GM18868 (cell line): ENCODE data around the gene ELOVL6.
"Not testable (repeated sequence)": the region's sequence is repeated elsewhere in the genome, so short reads cannot be mapped to it uniquely, and the experiment has no call there.

Experiments used
- ATAC-seq: cut with Tn5 transposase; IDR thresholded peaks from one replicate; pipeline ENCODE4 v1.9.1; 2021; ENCODE audit warnings: mild to moderate bottlenecking, moderate library complexity; ENCODE audit not compliant: unreplicated experiment

The ELOVL6 gene

GRCh38 chr4:110042545-110043517 is 155.6 kb downstream of the ELOVL6 start:
- ATAC-seq, result no peak

- ATAC-seq, result no peak
Observed at GRCh38 chr4:110041735-110042134, 156.7 kb downstream of the ELOVL6 start.

GRCh38 chr4:110039164-110039563 is 159.3 kb downstream of the ELOVL6 start:
- not testable (repeated sequence) for ATAC-seq

- ATAC-seq, result peak; percentile 96
Observed at GRCh38 chr4:110034026-110034393, 164.4 kb downstream of the ELOVL6 start.

- ATAC-seq, result no peak
Observed at GRCh38 chr4:110033355-110034025, 164.9 kb downstream of the ELOVL6 start.

- ATAC-seq, result no peak
Observed at GRCh38 chr4:110032603-110033002, 165.8 kb downstream of the ELOVL6 start.

GRCh38 chr4:110025718-110026117 is 172.7 kb downstream of the ELOVL6 start:
- no peak for ATAC-seq

GRCh38 chr4:110025056-110025455 is 173.4 kb downstream of the ELOVL6 start:
- ATAC-seq, result no peak

- no peak for ATAC-seq
Observed at GRCh38 chr4:110022457-110022856, 176.0 kb downstream of the ELOVL6 start.

GRCh38 chr4:110020646-110021443 is 177.6 kb downstream of the ELOVL6 start:
- ATAC-seq, result no peak

- ATAC-seq, result no peak
Observed at GRCh38 chr4:110020139-110020538, 178.3 kb downstream of the ELOVL6 start.

GRCh38 chr4:110019153-110019552 is 179.3 kb downstream of the ELOVL6 start:
- ATAC-seq, result no peak

GRCh38 chr4:110014233-110014632 is 184.2 kb downstream of the ELOVL6 start:
- no peak for ATAC-seq

- no peak for ATAC-seq
Observed at GRCh38 chr4:110012917-110013316, 185.5 kb downstream of the ELOVL6 start.

GRCh38 chr4:110010797-110011196 is 187.6 kb downstream of the ELOVL6 start:
- ATAC-seq, result no peak

- no peak for ATAC-seq
Observed at GRCh38 chr4:110009550-110009949, 188.9 kb downstream of the ELOVL6 start.

- ATAC-seq, result no peak
Observed at GRCh38 chr4:110008540-110008939, 189.9 kb downstream of the ELOVL6 start.

- ATAC-seq, result no peak
Observed at GRCh38 chr4:110007217-110007616, 191.2 kb downstream of the ELOVL6 start.

- peak; percentile 88 for ATAC-seq
Observed at GRCh38 chr4:110005461-110006056, 192.9 kb downstream of the ELOVL6 start.

GRCh38 chr4:110004556-110004955 is 193.9 kb downstream of the ELOVL6 start:
- no peak for ATAC-seq
